Measurements from ENCODE around the gene SEMA3D.

Gene SEMA3D

GRCh38 chr7:85079434-85079833 lies 107.4 kb downstream of the SEMA3D start:
- no peak for DNase-seq

GRCh38 chr7:85078181-85078580 lies 108.7 kb downstream of the SEMA3D start:
- no peak for DNase-seq

GRCh38 chr7:85075864-85076263 lies 111.0 kb downstream of the SEMA3D start:
- no peak for DNase-seq

- no peak for DNase-seq
These were observed 111.9 kb downstream of the SEMA3D start for GRCh38 chr7:85074992-85075391.

GRCh38 chr7:85074016-85074415 lies 112.8 kb downstream of the SEMA3D start:
- DNase-seq: no peak

- no peak for DNase-seq
These were observed 115.8 kb downstream of the SEMA3D start for GRCh38 chr7:85070967-85071628.

GRCh38 chr7:85068799-85069198 lies 118.1 kb downstream of the SEMA3D start:
- DNase-seq: no peak

GRCh38 chr7:85067371-85067770 lies 119.5 kb downstream of the SEMA3D start:
- DNase-seq: no peak

- no peak for DNase-seq
These were observed 120.9 kb downstream of the SEMA3D start for GRCh38 chr7:85065888-85066485.

- DNase-seq: no peak
These were observed 121.5 kb downstream of the SEMA3D start for GRCh38 chr7:85065306-85065705.

- no peak for DNase-seq
These were observed 124.2 kb downstream of the SEMA3D start for GRCh38 chr7:85062651-85063050.

GRCh38 chr7:85061456-85061855 lies 125.4 kb downstream of the SEMA3D start:
- no peak for DNase-seq

- no peak for DNase-seq
These were observed 126.2 kb downstream of the SEMA3D start for GRCh38 chr7:85060696-85061095.

GRCh38 chr7:85055906-85056305 lies 130.9 kb downstream of the SEMA3D start:
- no peak for DNase-seq

GRCh38 chr7:85055196-85055595 lies 131.7 kb downstream of the SEMA3D start:
- DNase-seq: no peak

- DNase-seq: no peak
These were observed 132.6 kb downstream of the SEMA3D start for GRCh38 chr7:85054306-85054705.

GRCh38 chr7:85052894-85053293 lies 134.0 kb downstream of the SEMA3D start:
- DNase-seq: no peak

GRCh38 chr7:85052056-85052737 lies 134.7 kb downstream of the SEMA3D start:
- DNase-seq: no peak

GRCh38 chr7:85046534-85046933 lies 140.3 kb downstream of the SEMA3D start:
- no peak for DNase-seq

- DNase-seq: peak in 41 of 56 donors; percentile 1 to 73 (median 14)
These were observed 145.1 kb downstream of the SEMA3D start for GRCh38 chr7:85041605-85042216.

- no peak for DNase-seq
These were observed 147.5 kb downstream of the SEMA3D start for GRCh38 chr7:85039196-85039923.

- DNase-seq: no peak
These were observed 148.4 kb downstream of the SEMA3D start for GRCh38 chr7:85038466-85038865.

Measured in amygdala (tissue), 56 donors.